CD4-positive, alpha-beta T cell (primary cell): ENCODE data around the gene PPIP5K1. TPM values are rescaled to one million over a fixed set of nuclear protein-coding genes. Genes with fewer than 3 reads are reported as not detected.
"Not testable (repeated sequence)": the region's sequence is repeated elsewhere in the genome, so short reads cannot be mapped to it uniquely, and the experiment has no call there.

Source experiments
- ATAC-seq: fragments of 200-7000 bp; cut with Tn5 transposase; one replicate; pipeline ENCODE4 v1.10.0; 2022; ENCODE audit warnings: mild to moderate bottlenecking; ENCODE audit not compliant: poor library complexity
- CTCF ChIA-PET: fragments of 350-600 bp; sonication (Branson Sonifier 250); formaldehyde crosslinking; loops from one replicate; lab custom pipeline; 2021; ENCODE audit warnings: antibody characterized with exemption, inconsistent platforms; lab: Charles Lee
- POLR2A ChIA-PET: fragments of 350-600 bp; sonication (Branson Sonifier 250); formaldehyde crosslinking; loops from one replicate; lab custom pipeline; 2021; ENCODE audit warnings: antibody characterized with exemption, inconsistent platforms; lab: Charles Lee
- DNase-seq, 14 experiments: peaks; one replicate each; pipeline ENCODE4 v3.0.0-alpha.2; 2013 to 2020; ENCODE audit warnings: mixed read lengths in 2 of 14
- H3K27ac ChIP-seq, 2 donors: one replicate each; pipeline versions ENCODE4 v1.5.1 to v1.7.0; 2013; ENCODE audit warnings: low read length in 2 of 2, low read depth in 1 of 2, mild to moderate bottlenecking in 1 of 2
- H3K27me3 ChIP-seq, 2 experiments: 1 replicate in 1 of 2; 2 replicates in 1 of 2; pipeline versions ENCODE4 v1.6.1 to v1.7.0; 2013; ENCODE audit warnings: low read length in 2 of 2, control low read depth in 1 of 2, mild to moderate bottlenecking in 1 of 2, moderate library complexity in 1 of 2; ENCODE audit not compliant: insufficient read depth in 2 of 2, control insufficient read depth in 1 of 2
- H3K36me3 ChIP-seq: one replicate; pipeline ENCODE4 v1.6.1; 2013; ENCODE audit warnings: low read length, control low read depth; ENCODE audit not compliant: insufficient read depth
- H3K4me1 ChIP-seq: one replicate; pipeline ENCODE4 v1.6.1; 2013; ENCODE audit warnings: low read length, control low read depth; ENCODE audit not compliant: insufficient read depth
- H3K4me3 ChIP-seq: one replicate; pipeline ENCODE4 v1.5.1; 2013; ENCODE audit warnings: mild to moderate bottlenecking, low read length, moderate library complexity
- H3K9me3 ChIP-seq, 2 experiments: 1 replicate in 1 of 2; 2 replicates in 1 of 2; pipeline versions ENCODE4 v1.6.1 to v1.7.0; 2013; ENCODE audit warnings: low read length in 2 of 2, mild to moderate bottlenecking in 2 of 2, control low read depth in 1 of 2, moderate library complexity in 1 of 2; ENCODE audit not compliant: control insufficient read depth in 1 of 2, insufficient read depth in 1 of 2
- H3K27ac Mint-ChIP-seq: one replicate; pipeline ENCODE4 v1.8.0; 2020; ENCODE audit warnings: mixed read lengths
- H3K27me3 Mint-ChIP-seq: one replicate; pipeline ENCODE4 v1.8.0; 2021; ENCODE audit warnings: mixed read lengths
- H3K36me3 Mint-ChIP-seq: one replicate; pipeline ENCODE4 v1.8.0; 2021; ENCODE audit warnings: low read depth, mixed read lengths
- H3K4me1 Mint-ChIP-seq: one replicate; pipeline ENCODE4 v1.8.0; 2021; ENCODE audit warnings: low read depth, mixed read lengths
- H3K4me3 Mint-ChIP-seq: one replicate; pipeline ENCODE4 v1.8.0; 2020; ENCODE audit warnings: mild to moderate bottlenecking, mixed read lengths
- H3K9me3 Mint-ChIP-seq: one replicate; pipeline ENCODE4 v1.8.0; 2020; ENCODE audit warnings: mixed read lengths
- intact Hi-C, 2 experiments: fragments of 100-400 bp; cut with DNase I in 1 of 2; cut with micrococcal nuclease in 1 of 2; formaldehyde crosslinking; loops; one replicate each; pipeline versions ENCODE4 v1.15.1 to v1.9.0; 2023 to 2025; cut with DNase I, micrococcal nuclease
- polyA plus RNA-seq, 2 donors: library from polyadenylated mRNA; unstranded; fragments of 120-200 nt; gene quantifications; one replicate each; pipeline ENCODE4 v1.2.1, GENCODE V29; 2013
- total RNA-seq, 174 experiments: library from RNA in 2 of 174; stranded (reverse) in 2 of 174; gene quantifications; one replicate each; pipeline ENCODE4 v1.2.3 and lab custom pipeline; 2021 to 2026
- TF ChIP-seq, protein P1 (sequence below): fragments of 200-600 bp; IDR thresholded peaks from one replicate; pipeline ENCODE4 v1.8.0; 2022; ENCODE audit warnings: antibody characterized with exemption, mild to moderate bottlenecking

The PPIP5K1 gene
- total RNA-seq: 10 to 100 TPM; 16.9 to 23.8 TPM
- polyA plus RNA-seq (2013, experiment 1 of 2): 14.4 TPM
- 23.7 TPM for polyA plus RNA-seq (2013, experiment 2 of 2)
- 3.2 to 17.7 (median 9.5) reads per million in 172 experiments for total RNA-seq (lab: John Stamatoyannopoulos, UW)

GRCh38 chr15:43589778-43590466, at the start of gene PPIP5K1:
TSS of gene PPIP5K1 (minus strand) at chr15:43590208. CDS start at chr15:43584504, 5,704 bp downstream.
- H3K4me3 ChIP-seq, H3K9me3 ChIP-seq, H3K9me3 Mint-ChIP-seq, intact Hi-C loops, POLR2A ChIA-PET, CTCF ChIA-PET, H3K4me3 Mint-ChIP-seq, H3K36me3 ChIP-seq, H3K4me1 Mint-ChIP-seq, H3K36me3 Mint-ChIP-seq, H3K4me1 ChIP-seq, H3K27ac Mint-ChIP-seq, H3K27me3 Mint-ChIP-seq, H3K27ac ChIP-seq, DNase-seq, H3K27me3 ChIP-seq: not testable (repeated sequence)
- peak; percentile 97 for ATAC-seq

DNA sequence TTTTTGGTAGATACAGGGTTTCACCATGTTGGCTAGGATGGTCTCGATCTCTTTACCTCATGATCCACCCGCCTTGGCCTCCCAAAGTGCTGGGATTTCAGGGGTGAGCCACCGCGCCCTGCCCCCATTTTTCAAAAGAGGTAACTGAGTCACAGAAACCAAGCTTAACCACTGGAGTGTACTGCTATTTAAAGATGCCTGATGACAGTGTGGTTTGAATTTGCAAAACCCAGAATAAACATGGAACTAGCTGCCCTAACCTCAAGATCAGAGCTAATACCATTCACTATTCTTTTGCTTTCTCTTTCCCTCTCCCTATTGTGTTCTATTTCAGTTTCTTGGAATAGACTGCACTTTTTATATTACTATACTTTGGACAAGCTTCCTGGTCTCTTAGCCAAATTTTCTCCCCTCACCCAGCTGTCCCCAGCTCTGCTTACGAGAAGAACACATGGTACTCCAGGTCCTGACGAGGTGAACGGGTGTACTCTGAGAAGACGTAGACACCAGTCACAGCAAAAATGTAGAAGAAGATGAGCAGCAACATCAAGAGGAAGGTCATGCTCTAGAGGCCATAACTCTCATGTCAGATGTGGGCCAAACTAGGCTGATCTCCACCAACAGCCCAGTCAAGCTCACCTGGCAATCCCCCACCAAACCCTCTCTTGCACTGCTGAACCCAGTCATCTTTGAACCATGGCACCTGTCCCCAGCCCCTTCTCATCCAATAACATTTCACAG, 48.6 kb upstream of the PPIP5K1 start:
- H3K4me3 ChIP-seq, H3K27me3 ChIP-seq, H3K36me3 Mint-ChIP-seq, H3K4me1 ChIP-seq, H3K36me3 ChIP-seq, H3K4me3 Mint-ChIP-seq, intact Hi-C loops, ATAC-seq, CTCF ChIA-PET, H3K9me3 Mint-ChIP-seq, H3K9me3 ChIP-seq, H3K27ac ChIP-seq, DNase-seq, H3K27ac Mint-ChIP-seq, POLR2A ChIA-PET, H3K4me1 Mint-ChIP-seq: not testable (repeated sequence)
- H3K27me3 Mint-ChIP-seq: peaks cover 11% of the 10 kb centered on the region

GRCh38 chr15:43626937-43627336, 36.9 kb upstream of the PPIP5K1 start:
- not testable (repeated sequence) for ATAC-seq

GRCh38 chr15:43625106-43625505, 35.1 kb upstream of the PPIP5K1 start:
- Mint-ChIP-seq H3K9me3 (no peaks in the 10 kb centered on the region), H3K4me3 (no peak overlapping the region), H3K27ac (no peak overlapping the region), H3K4me1 (no peaks in the 10 kb centered on the region), H3K27me3 (peaks cover 13% of the 10 kb centered on the region), H3K36me3 (no peaks in the 10 kb centered on the region)
- no peaks in the 10 kb centered on the region for H3K9me3 ChIP-seq
- no peak for ATAC-seq
- ChIA-PET POLR2A (no interaction called here), CTCF (no interaction called here)
- TF ChIP-seq, protein P1, sequence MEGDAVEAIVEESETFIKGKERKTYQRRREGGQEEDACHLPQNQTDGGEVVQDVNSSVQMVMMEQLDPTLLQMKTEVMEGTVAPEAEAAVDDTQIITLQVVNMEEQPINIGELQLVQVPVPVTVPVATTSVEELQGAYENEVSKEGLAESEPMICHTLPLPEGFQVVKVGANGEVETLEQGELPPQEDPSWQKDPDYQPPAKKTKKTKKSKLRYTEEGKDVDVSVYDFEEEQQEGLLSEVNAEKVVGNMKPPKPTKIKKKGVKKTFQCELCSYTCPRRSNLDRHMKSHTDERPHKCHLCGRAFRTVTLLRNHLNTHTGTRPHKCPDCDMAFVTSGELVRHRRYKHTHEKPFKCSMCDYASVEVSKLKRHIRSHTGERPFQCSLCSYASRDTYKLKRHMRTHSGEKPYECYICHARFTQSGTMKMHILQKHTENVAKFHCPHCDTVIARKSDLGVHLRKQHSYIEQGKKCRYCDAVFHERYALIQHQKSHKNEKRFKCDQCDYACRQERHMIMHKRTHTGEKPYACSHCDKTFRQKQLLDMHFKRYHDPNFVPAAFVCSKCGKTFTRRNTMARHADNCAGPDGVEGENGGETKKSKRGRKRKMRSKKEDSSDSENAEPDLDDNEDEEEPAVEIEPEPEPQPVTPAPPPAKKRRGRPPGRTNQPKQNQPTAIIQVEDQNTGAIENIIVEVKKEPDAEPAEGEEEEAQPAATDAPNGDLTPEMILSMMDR: no peak
- H3K4me1 ChIP-seq: no peaks in the 10 kb centered on the region
- H3K27ac ChIP-seq: no peak overlapping the region
- no peaks in the 10 kb centered on the region for H3K36me3 ChIP-seq
- DNase-seq: no peak
- no peaks in the 10 kb centered on the region for H3K27me3 ChIP-seq
- intact Hi-C loops: no loop called here
- H3K4me3 ChIP-seq: no peak overlapping the region

More at GRCh38 chr15:43626937-43627336, 36.9 kb upstream of the PPIP5K1 start:
- H3K27me3 Mint-ChIP-seq, H3K4me3 ChIP-seq, H3K36me3 ChIP-seq, CTCF ChIA-PET, H3K27ac Mint-ChIP-seq, intact Hi-C loops, DNase-seq, H3K9me3 ChIP-seq, H3K27me3 ChIP-seq, H3K4me1 ChIP-seq, H3K4me1 Mint-ChIP-seq, H3K36me3 Mint-ChIP-seq, H3K4me3 Mint-ChIP-seq, POLR2A ChIA-PET, H3K9me3 Mint-ChIP-seq, H3K27ac ChIP-seq: not testable (repeated sequence)

DNA sequence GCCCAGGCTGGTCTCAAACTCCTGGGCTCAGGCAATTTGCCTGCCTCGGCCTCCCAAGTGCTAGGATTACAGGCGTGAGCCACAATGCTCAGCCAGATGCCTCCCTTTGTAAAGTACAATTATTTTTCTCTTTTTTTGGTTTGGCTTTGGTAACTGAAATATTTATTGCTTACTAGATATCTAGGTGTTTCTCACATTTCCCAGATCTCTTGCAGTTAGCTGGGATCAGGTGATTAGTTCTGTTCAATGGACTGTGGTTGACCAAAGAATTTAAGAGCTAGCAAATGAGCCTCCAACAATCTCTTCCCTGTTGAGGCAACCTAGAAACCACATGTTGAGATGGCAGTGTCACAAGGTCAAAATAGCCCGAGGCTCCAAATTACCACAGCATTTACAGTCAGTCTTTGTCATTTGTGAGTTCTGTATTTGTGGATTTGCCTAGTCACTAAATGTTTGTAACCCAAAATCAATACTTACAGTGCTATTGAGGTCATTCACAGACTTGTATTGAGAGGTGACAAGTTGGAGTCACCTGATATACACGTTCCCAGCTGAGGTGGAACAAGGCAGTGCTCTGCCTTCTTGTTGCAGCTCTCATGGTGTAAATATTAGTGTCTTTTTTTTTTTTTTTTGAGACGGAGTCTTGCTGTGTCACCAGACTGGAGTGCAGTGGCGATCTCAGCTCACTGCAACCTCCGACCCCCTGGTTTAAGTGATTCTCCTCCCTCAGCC, 32.2 kb upstream of the PPIP5K1 start:
- DNase-seq, POLR2A ChIA-PET, intact Hi-C loops, H3K9me3 ChIP-seq, H3K36me3 ChIP-seq, H3K4me3 ChIP-seq, H3K27ac Mint-ChIP-seq, CTCF ChIA-PET, H3K27me3 ChIP-seq, H3K4me1 ChIP-seq, H3K9me3 Mint-ChIP-seq, H3K27ac ChIP-seq, H3K4me3 Mint-ChIP-seq, H3K4me1 Mint-ChIP-seq, H3K36me3 Mint-ChIP-seq, ATAC-seq: not testable (repeated sequence)
- H3K27me3 Mint-ChIP-seq: peaks cover 19% of the 10 kb centered on the region

DNA sequence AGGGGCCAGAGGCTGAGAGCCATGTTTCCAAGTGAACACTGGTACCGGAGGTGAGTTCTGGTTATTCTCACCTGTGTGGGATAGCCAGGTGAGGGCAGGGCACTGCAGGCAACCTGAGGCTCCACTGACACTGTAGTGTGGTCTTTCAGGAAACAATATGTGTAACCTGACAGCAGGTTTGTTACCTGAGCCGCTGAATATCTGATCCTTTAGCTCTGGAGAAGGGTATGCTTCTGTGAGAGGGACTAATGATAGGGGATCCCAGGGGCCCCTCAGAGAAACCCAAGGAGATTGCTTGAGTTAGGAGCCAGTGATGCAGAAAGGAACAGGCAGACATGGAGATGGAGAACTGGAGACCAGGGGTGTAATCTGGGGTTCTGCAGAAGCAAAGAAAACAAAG, 28.7 kb upstream of the PPIP5K1 start, which contains the start of gene STRC:
TSS of gene STRC (minus strand) at position 101 of the 400 bp plus-strand sequence. CDS start at position 23, 78 bp downstream.
- H3K36me3 Mint-ChIP-seq, H3K4me3 ChIP-seq, H3K27me3 ChIP-seq, H3K9me3 ChIP-seq, POLR2A ChIA-PET, H3K4me1 ChIP-seq, CTCF ChIA-PET, H3K4me3 Mint-ChIP-seq, intact Hi-C loops, DNase-seq, ATAC-seq, H3K36me3 ChIP-seq, H3K4me1 Mint-ChIP-seq, H3K27ac ChIP-seq, H3K27ac Mint-ChIP-seq, H3K9me3 Mint-ChIP-seq: not testable (repeated sequence)
- H3K27me3 Mint-ChIP-seq: peaks cover 13% of the 10 kb centered on the region
